HepG2 (cell line): ENCODE data around the gene AHSA1. TPM values are rescaled to one million over a fixed set of nuclear protein-coding genes. Genes with fewer than 3 reads are reported as not detected.

Experiments used
- CC2D1A ChIP-seq: sonication (generic); formaldehyde crosslinking; IDR thresholded peaks from 2 replicates; pipeline ENCODE4 v1.8.1; 2023; ENCODE audit warnings: mild to moderate bottlenecking, missing genetic modification reagents
- DR1 ChIP-seq: sonication (generic); formaldehyde crosslinking; IDR thresholded peaks from 2 replicates; pipeline ENCODE4 v1.8.0; 2021; ENCODE audit warnings: mild to moderate bottlenecking, missing genetic modification reagents, inconsistent platforms
- HMG20B ChIP-seq: conservative IDR thresholded peaks from 2 replicates; pipeline ENCODE4 v1.6.1; 2016; ENCODE audit warnings: missing genetic modification reagents, missing compliant biosample characterization
- KLF16 ChIP-seq, 2 experiments: sonication (generic) in 1 of 2; formaldehyde crosslinking in 1 of 2; IDR thresholded peaks; 2 replicates each; pipeline versions ENCODE4 v1.6.1 to v1.8.0; 2016 to 2023; ENCODE audit warnings: missing genetic modification reagents in 2 of 2, missing compliant biosample characterization in 1 of 2
- RNF219 ChIP-seq: sonication (generic); formaldehyde crosslinking; IDR thresholded peaks from 2 replicates; pipeline ENCODE4 v1.5.0; 2020; ENCODE audit warnings: mild to moderate bottlenecking, missing genetic modification reagents
- SAP130 ChIP-seq: IDR thresholded peaks from 2 replicates; pipeline ENCODE4 v1.6.1; 2016; ENCODE audit warnings: low read depth
- ZFP62 ChIP-seq: sonication (generic); formaldehyde crosslinking; IDR thresholded peaks from 2 replicates; pipeline ENCODE4 v1.4.0; 2020; ENCODE audit warnings: missing genetic modification reagents
- ZNF256 ChIP-seq: sonication (generic); formaldehyde crosslinking; conservative IDR thresholded peaks from 2 replicates; pipeline ENCODE4 v1.4.0; 2020; ENCODE audit warnings: missing genetic modification reagents
- ZNF274 ChIP-seq: sonication (generic); formaldehyde crosslinking; IDR thresholded peaks from 2 replicates; pipeline ENCODE4 v1.5.1; 2020; ENCODE audit warnings: mild to moderate bottlenecking, missing genetic modification reagents
- ZNF512B ChIP-seq: sonication (generic); formaldehyde crosslinking; IDR thresholded peaks from 2 replicates; pipeline ENCODE4 v1.5.1; 2020; ENCODE audit warnings: missing genetic modification reagents, mild to moderate bottlenecking, borderline replicate concordance
- polyA plus RNA-seq, 8 experiments: library from polyadenylated mRNA; depleted of rRNA in 3 of 8; stranded (reverse) in 7 of 8; unstranded in 1 of 8; fragments of >200 nt; fragmentation: Illumina TruSeq in 4 of 8; extraction: Trizol in 4 of 8; gene quantifications; 2 replicates each; pipeline versions ENCODE4 v1.2.1 to v1.2.3, GENCODE V29; 2011 to 2016; ENCODE audit warnings: low read depth in 4 of 8, missing spikeins in 1 of 8, mixed read lengths in 1 of 8; ENCODE audit not compliant: insufficient read depth in 1 of 8
- total RNA-seq, 5 experiments: library from RNA; depleted of rRNA; stranded (reverse); fragments of >200 nt; fragmentation: Illumina TruSeq; extraction: Trizol; gene quantifications; 2 replicates each; pipeline ENCODE4 v1.2.3, GENCODE V29; 2016; ENCODE audit warnings: low read depth in 1 of 5

Gene AHSA1
- total and polyA plus RNA-seq, 2 of the 13 experiments (the other 11 are each of a cell fraction or from before 2014, with no cell fraction given): 113 to 241 TPM

DNA sequence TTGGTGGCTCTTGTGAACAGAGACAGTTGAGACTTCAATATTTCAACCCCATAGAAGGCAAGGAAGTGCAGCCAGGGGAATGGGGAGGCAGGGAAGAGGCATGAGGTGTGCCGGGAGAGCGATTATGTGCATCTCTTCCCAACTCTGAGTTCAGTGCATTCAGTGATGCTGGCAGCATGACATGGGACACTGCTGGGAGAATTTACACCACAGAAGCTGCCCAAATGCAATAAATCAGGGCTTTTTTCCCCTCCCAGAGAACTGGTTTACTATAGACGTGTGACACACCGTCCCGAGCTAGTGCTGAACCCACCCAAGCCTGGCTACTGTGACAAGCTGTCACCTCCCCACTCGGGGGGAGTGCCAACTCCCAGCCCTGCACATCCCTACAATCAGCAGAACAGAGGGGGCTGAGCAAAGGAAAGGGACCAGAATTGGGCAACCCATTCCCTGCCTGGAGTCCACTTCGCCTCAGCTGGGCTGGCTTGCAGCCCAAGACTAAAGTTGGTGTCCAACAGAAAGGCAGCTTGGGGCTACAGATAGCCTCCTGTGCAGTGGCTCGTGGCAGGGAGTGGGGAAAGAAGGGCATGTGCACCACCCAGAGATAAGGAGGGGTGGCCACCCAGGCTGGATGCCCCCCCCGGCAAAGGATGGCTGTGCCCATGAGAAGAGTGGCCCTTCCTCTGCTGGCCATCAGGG, 16.7 kb downstream of the AHSA1 start (continued):
- no peak for TF ChIP-seq RNF219 (CRISPR knock-in tag)
- no peak for TF ChIP-seq ZFP62
- no peak for TF ChIP-seq SAP130 (CRISPR knock-in tag)
- no peak for TF ChIP-seq ZNF256 (CRISPR knock-in tag)
- TF ChIP-seq ZNF274 (CRISPR knock-in tag): no peak
- no peak for TF ChIP-seq KLF16 (CRISPR knock-in tag; IDR thresholded peaks at IDR 0.05)
- no peak for TF ChIP-seq CC2D1A
- TF ChIP-seq ZNF512B (CRISPR knock-in tag): no peak
- no peak for TF ChIP-seq DR1 (CRISPR knock-in tag)
- TF ChIP-seq HMG20B (CRISPR knock-in tag): no peak
- TF ChIP-seq, all 625 proteins: peak for 0
